Retinal pigment epithelial cell (primary cell): Measurements from ENCODE around the gene KRTAP10-6.

Source experiments
- DNase-seq: peaks from one replicate; pipeline ENCODE4 v3.0.0-alpha.2; 2010; ENCODE audit warnings: low read depth
- H3K4me3 ChIP-seq: 2 replicates; pipeline ENCODE4 v1.5.1; 2011; ENCODE audit warnings: mild to moderate bottlenecking, low read length, control low read depth, moderate library complexity
- CTCF ChIP-seq: conservative IDR thresholded peaks from 2 replicates; pipeline ENCODE4 v1.5.1; 2011; ENCODE audit warnings: low read depth, low read length, control low read depth, inconsistent platforms

The KRTAP10-6 gene

GRCh38 chr21:44549525-44550211 is 42.6 kb downstream of the KRTAP10-6 start:
- H3K4me3 ChIP-seq = no peak overlapping the region
- DNase-seq = no peak
- TF ChIP-seq CTCF = no peak

GRCh38 chr21:44548922-44549321 is 43.4 kb downstream of the KRTAP10-6 start:
- DNase-seq = no peak
- TF ChIP-seq CTCF = no peak
- H3K4me3 ChIP-seq = no peak overlapping the region

GRCh38 chr21:44548381-44548780 is 43.9 kb downstream of the KRTAP10-6 start:
- TF ChIP-seq CTCF = no peak
- H3K4me3 ChIP-seq = no peak overlapping the region
- no peak for DNase-seq

- no peak for TF ChIP-seq CTCF
- no peak for DNase-seq
- no peak overlapping the region for H3K4me3 ChIP-seq
These were observed 44.5 kb downstream of the KRTAP10-6 start for GRCh38 chr21:44547656-44548331.

- TF ChIP-seq CTCF = no peak
- H3K4me3 ChIP-seq = no peak overlapping the region
These were observed 47.7 kb downstream of the KRTAP10-6 start for GRCh38 chr21:44544566-44544965.

GRCh38 chr21:44542716-44543115 is 49.6 kb downstream of the KRTAP10-6 start:
- DNase-seq = no peak
- H3K4me3 ChIP-seq = no peak overlapping the region
- no peak for TF ChIP-seq CTCF

More at GRCh38 chr21:44544566-44544965, 47.7 kb downstream of the KRTAP10-6 start:
- DNase-seq = no peak
